ENCODE measurements around the gene SNX25.

The SNX25 gene

DNA sequence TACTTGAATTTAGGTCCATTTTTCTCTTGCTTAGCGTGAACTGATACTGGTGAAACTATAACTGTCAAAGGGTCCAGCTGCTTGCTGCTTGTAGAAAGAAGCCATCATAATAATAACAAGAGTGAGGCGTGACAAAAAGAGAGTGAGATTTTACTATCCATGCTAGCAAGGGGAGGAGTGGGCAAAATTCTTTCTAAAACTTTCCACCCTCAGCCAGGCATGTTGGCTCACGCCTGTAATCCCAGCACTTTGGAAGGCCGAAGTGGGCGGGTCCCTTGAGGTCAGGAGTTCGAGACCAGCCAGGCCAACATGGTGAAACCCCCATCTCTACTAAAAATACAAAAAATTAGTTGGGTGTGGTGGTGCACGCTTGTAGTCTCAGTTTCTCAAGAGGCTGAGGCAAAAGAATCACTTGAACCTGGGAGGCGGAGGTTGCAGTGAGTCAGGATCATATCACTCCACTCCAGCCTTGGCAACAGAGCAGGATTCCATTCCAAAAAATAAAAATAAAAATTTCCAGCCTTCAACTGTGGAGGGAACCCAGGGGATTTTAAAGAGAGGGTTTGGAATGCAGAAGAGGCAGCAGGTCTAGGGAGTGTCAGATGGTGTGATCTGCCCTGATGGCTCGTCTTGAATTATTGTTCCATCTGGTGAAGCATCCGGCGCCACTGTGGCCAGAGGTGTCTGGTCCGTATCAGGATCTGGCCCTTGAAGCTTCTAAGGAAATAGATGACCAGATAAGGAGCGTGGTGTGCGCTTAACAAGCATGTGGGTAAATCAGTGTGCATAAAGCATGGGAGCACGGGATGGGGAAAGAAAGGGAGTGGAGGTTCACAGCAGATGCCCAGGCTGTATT is 134.6 kb downstream of the SNX25 start:
- TF ChIP-seq CTCF (IDR thresholded peaks at IDR 0.05; ENCODE audit: borderline replicate concordance, insufficient read depth, low read depth, low read length): no peak
- H3K4me3 ChIP-seq (ENCODE audit: low read depth, low read length): no peak overlapping the region

GRCh38 chr4:185344743-185345538 is 135.5 kb downstream of the SNX25 start:
- H3K4me3 ChIP-seq (ENCODE audit: low read depth, low read length): no peak overlapping the region
- TF ChIP-seq CTCF (IDR thresholded peaks at IDR 0.05; ENCODE audit: borderline replicate concordance, insufficient read depth, low read depth, low read length): no peak

GRCh38 chr4:185346975-185347601 is 137.7 kb downstream of the SNX25 start:
- no peak for TF ChIP-seq CTCF (IDR thresholded peaks at IDR 0.05; ENCODE audit: borderline replicate concordance, insufficient read depth, low read depth, low read length)
- no peak overlapping the region for H3K4me3 ChIP-seq (ENCODE audit: low read depth, low read length)

GRCh38 chr4:185351691-185352090 is 142.3 kb downstream of the SNX25 start:
- no peak overlapping the region for H3K4me3 ChIP-seq (ENCODE audit: low read depth, low read length)
- no peak for TF ChIP-seq CTCF (IDR thresholded peaks at IDR 0.05; ENCODE audit: borderline replicate concordance, insufficient read depth, low read depth, low read length)

DNA sequence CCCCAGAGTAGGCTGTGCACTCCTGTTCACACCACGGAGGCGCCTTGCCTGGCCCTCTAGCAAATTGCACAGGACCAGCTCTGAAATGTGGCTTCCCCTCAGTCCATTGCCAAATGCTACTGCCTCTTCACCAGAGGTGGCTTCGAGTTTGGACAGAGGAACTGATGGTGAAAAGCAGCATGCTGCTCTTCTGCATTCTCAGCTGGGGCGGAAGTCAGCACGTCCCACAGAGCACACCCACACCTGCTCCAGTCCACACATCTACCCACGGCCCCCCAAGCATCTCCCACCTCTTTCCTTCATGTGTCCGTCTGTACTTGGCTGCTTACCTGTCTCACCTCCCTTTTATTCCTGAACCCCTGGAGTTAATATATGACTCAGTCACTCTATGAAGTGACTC is 142.8 kb downstream of the SNX25 start:
- H3K4me3 ChIP-seq (ENCODE audit: low read depth, low read length): no peak overlapping the region
- no peak for TF ChIP-seq CTCF (IDR thresholded peaks at IDR 0.05; ENCODE audit: borderline replicate concordance, insufficient read depth, low read depth, low read length)

DNA sequence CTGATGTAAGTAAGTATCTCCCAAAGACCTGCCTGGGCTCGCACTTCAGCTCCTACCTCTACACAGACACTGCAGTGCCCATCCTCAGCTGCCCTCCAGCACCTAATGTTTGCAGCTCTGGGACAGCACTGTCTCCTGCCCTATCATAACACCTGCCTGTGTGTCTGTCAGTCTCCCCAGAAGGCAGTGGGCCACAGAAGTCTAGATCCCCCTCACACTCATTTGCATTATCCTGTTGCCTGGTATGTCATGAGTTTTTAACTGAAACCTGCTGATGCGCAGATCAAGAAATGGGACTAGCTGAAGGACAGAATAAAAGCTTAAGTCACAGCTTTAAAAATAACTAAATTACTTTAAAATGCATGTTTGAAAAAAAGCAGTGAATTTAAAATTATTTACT is 143.3 kb downstream of the SNX25 start:
- TF ChIP-seq CTCF (IDR thresholded peaks at IDR 0.05; ENCODE audit: borderline replicate concordance, insufficient read depth, low read depth, low read length): no peak
- H3K4me3 ChIP-seq (ENCODE audit: low read depth, low read length): no peak overlapping the region
